Activated T-cell treated with anti-CD3 and anti-CD28 coated beads for 48 hours (primary cell): Measurements from ENCODE around the gene SLC9A6.
"Not testable (repeated sequence)": the region's sequence is repeated elsewhere in the genome, so short reads cannot be mapped to it uniquely, and the experiment has no call there.

Experiments
- DNase-seq: peaks from one replicate; pipeline ENCODE4 v3.0.0-alpha.2; 2020; ENCODE audit warnings: low read depth

SLC9A6 gene

GRCh38 chrX:136064661-136065043 is 79.4 kb downstream of the SLC9A6 start:
- DNase-seq = no peak

DNA sequence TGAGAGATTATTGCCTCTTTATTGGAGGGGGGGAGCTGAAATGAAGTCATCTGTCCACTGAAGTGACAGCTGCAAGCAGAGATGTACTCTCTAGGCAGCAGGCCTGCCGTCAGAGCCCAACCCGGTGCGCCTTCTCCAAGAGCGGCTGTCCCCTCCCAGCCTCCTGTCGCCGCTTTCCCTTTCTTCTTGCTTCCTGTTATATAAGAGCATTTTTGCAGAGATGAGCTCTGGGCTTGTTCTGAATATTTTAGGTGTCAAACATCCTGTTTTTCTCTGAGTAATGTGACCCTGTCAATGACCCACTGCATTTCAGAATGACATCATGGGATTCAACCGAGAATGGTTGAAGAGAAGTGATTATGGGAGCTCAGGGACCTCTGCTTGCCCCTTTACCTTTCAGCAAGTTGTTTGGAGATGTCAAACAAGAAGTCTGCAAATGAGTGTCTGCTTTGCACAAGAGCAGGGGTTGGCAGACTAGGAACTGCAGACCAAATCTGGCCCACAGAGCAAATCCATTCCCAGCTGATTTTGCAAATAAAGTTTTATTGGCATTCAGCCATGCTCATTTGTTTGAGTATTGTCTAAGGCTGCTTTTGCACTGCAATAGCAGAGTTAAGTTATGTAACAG is 79.9 kb downstream of the SLC9A6 start:
- DNase-seq = no peak

GRCh38 chrX:136067097-136067496 is 81.9 kb downstream of the SLC9A6 start:
- DNase-seq = no peak

DNA sequence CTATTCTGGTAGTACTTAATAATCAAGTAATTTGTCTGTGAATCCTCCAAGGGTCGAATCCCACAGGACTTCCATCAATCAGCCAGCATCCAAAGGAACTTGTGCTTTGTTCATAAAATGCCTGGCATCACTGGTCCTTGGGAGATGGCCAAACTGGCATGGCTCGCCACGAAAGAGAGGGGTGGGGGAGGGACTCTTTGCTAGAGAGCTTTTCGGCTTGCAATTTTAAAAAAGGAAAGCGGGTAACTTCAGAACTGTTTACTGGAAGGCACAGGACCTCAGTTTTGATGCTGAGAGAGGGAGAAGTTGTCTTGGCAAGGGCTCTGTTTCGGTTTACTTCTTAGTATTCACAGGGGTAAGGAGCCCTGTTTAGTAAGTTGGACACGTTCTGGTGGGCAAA is 82.7 kb downstream of the SLC9A6 start:
- no peak for DNase-seq

- DNase-seq = no peak
Observed at GRCh38 chrX:136076942-136077341, 91.7 kb downstream of the SLC9A6 start.

GRCh38 chrX:136080766-136081165 is 95.5 kb downstream of the SLC9A6 start:
- no peak for DNase-seq

- DNase-seq = no peak
Observed at GRCh38 chrX:136086521-136086920, 101.3 kb downstream of the SLC9A6 start.

GRCh38 chrX:136091898-136092297 is 106.7 kb downstream of the SLC9A6 start:
- DNase-seq = not testable (repeated sequence)

- DNase-seq = no peak
Observed at GRCh38 chrX:136094962-136095361, 109.7 kb downstream of the SLC9A6 start.
